Measurements from ENCODE around the gene PSAP.

GRCh38 chr10:71836596-71836974 lies 14.5 kb downstream of the PSAP start:
- TF ChIP-seq CTCF (IDR thresholded peaks at IDR 0.05) = no peak
- TF ChIP-seq ZFX (IDR thresholded peaks at IDR 0.05; ENCODE audit: borderline replicate concordance) = no peak
